HL-60/S4 treated with retinoic acid at 250 ng/mL for 4 days and 3 days (cell line): ENCODE results near the gene TTBK2.
"Not testable (repeated sequence)": the region's sequence is repeated elsewhere in the genome, so short reads cannot be mapped to it uniquely, and the experiment has no call there.

ENCODE experiments used
- in situ Hi-C: fragments of 300-500 bp; cut with MboI; formaldehyde crosslinking; loops from 2 replicates; pipeline ENCODE4 v1.7.0; 2022; ENCODE audit warnings: low sequenced_read_pairs

The TTBK2 gene

DNA sequence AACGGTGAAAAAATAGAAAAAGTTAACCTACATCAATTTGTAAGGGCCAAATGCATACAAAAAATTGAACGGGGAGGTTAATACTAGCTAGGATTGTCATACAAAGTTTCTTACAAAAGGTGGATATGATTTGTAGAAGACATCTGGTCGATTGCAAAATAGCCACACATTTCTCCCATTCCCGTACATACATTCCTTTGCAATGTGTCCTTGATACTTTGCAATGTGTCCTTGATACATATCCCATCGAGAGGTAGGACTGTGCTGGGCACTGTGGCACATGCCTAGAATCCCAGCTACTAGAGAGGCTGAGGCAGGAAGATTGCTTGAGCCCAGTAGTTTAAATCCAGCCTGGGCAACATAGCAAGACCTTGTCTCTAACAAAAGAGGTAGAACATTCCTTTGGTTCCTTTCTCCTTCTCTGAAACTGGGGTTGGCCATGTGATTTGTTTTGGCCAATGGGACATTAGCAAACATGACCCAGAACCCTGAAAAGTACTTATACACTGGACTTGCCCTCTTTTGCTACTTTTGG, 9.5 kb downstream of the TTBK2 start:
- in situ Hi-C loops: no loop called here

DNA sequence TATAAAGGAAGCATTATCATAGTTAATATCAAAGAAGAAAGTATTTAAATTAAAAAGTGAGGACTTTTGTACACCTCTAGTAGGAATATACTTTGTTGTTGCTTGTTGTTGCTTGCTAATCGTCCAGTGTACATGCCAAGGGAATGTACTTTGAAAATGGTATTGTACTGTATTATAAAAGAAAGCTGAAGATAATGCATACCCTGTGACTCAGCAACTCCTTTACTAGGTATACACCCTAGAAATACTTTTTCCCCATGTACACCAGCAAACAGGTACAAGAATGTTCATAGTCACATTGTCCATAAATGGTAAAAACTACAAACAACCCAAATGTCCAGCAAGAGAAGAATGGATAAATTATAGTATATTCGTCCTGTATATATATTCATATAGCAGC, 12.0 kb downstream of the TTBK2 start:
- in situ Hi-C loops: no loop called here

DNA sequence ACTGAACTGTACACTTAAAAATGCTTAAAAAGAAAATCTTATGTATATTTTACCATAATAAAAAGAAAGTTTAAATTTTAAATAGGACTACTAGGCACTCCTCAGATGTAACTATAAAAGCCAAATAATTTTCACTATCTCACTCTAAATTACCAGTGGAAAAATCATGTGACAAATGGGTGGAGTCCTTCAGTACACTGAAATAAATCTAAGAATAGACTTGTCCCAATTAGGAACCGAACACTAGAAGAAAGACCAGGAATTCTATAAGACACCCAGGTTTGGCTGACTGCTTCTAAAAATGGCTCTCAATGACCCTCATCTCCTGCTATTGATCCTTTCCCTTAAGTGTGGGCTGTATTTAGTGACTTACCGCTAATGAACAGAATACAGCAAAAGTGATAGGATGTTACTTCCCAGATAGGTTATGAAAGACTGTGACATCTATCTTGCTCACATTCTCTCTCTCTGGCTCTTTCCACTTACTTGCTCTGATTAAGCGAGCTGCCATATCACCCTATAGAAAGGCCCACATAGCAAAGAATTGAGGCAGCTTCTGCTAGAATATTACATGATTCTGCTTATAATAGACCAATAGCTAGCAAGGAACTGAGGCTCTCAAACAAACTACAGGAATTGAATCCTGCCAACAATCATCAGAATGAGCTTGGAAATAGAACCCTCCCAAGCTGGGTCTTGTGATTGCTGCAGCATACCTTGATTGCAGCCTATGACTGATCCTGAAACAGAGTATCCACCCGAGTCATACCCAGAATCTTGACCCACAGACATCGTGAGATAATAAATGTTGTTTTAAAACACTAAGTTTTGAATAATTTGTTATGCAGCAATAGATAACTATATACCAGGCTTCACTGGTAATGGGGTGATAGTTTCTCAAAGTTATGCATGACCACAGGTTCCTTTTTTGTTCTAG, 16.9 kb downstream of the TTBK2 start:
- in situ Hi-C loops: no loop called here

DNA sequence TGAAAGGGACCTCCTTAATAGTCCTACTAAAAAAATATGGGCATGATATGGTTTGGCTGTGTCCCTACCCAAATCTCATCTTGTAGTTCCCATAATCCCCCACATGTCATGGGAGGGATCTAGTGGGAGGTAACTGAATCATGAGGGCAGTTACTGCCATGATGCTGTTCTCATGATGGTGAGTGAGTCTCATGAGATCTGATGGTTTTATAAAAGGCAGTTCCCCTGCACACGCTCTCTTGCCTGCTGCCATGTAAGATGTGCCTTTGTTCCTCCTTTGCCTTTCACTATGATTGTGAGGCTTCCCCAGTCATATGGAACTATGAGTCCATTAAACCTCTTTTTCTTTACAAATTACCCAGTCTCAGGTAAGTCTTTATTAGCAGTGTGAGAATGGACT, 26.7 kb downstream of the TTBK2 start:
- in situ Hi-C loops: not testable (repeated sequence)

DNA sequence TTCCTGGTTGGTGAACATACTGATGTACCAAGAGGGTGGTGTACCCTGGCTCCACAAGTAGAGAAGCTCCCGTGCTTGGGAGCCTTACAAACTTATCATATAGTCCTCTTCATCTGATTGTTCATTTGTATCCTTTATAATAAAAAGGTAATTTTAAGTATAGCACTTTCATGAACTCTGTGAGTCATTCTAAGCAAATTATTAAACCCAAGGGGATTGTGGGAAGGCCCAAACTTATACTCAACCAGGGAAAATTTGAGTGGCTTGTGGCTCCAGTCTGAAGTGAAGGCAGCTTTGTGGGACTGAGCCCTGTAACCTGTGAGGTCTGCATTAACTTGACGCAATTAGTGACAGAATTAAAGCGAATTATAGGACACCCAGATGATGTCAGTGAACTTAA, 29.0 kb downstream of the TTBK2 start:
- in situ Hi-C loops: no loop called here

DNA sequence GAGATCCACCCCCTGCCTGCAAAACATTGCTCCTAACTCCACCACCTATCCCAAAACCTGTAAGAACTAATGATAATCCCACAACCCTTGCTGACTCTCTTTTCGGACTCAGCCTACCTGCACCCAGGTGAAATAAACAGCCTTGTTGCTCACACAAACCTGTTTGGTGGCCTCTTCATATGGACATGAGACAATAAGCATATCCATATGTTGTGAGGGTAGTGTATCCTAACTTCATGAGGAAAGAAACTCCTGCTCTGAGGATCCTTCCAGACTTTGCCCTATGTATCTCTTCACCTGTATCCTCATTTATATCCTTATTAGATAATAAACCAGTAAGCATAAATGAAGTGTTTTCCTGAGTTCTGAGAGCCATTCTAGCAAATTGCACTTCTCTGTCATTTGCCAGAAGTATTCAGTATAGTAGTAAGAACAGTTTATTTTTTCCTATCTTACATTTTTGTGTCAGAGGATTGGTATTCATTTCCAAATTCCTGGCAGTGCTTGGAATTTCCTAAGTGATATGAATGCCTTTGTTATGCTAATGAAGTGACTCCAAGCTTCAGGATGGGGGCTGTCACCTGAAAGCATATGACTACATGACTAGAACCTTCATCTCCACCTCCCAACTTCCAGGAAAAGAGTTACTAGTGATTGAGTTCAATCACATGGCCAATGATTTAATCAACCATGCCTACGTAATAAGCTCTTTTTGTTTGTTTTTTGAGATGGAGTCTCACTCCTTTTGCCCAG, 30.2 kb downstream of the TTBK2 start:
- in situ Hi-C loops: no loop called here

DNA sequence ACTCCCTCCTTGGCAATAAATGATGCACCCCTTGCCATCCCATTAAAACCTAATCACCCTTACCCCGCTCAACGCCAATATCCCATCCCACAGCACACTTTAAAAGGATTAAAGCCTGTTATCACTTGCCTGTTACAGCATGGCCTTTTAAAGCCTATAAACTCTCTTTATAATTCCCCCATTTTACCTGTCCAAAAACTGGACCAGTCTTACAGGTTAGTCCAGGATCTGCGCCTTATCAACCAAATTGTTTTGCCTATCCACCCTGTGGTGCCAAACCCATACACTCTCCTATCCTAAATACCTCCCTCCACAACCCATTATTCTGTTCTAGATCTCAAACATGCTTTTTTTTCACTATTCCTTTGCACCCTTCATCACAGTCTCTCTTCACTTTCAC, 33.2 kb downstream of the TTBK2 start:
- in situ Hi-C loops: not testable (repeated sequence)

DNA sequence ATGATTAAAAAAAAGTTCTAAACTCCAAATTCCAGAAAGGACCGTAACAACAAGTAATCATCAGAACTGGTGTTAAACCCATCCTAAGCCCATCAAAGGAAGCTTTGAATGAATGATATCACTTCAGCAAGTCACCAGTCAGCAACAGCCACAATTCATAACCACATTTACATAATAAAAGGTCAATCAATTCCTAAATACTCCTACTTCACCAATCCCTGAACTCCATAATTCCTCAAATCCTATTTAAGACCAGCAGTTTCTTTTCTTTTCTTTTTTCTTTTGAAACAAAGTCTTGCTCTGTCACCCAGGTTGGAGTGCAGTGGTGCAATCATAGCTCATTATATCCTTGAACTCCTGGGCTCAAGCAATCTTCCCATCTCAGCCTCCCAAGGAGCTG, 40.5 kb downstream of the TTBK2 start:
- in situ Hi-C loops: no loop called here

DNA sequence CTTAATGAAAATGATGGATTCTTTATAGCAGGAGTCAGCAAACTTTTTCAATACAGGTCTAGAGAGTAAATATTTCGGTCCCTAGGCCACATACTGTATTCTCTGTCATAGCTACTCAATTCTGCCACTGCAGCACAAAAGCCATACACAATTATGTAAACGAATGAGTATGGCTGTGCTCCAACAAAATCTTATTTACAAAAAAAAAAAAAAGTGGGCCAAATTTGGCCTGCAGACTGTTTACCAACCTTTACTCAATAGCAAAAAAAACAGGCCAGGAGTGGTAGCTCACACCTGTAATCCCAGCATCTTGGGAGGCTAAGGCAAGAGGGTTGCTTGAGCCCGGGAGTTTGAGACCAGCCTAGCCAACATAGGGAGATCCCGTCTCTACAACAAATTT, 41.1 kb downstream of the TTBK2 start:
- in situ Hi-C loops: no loop called here

DNA sequence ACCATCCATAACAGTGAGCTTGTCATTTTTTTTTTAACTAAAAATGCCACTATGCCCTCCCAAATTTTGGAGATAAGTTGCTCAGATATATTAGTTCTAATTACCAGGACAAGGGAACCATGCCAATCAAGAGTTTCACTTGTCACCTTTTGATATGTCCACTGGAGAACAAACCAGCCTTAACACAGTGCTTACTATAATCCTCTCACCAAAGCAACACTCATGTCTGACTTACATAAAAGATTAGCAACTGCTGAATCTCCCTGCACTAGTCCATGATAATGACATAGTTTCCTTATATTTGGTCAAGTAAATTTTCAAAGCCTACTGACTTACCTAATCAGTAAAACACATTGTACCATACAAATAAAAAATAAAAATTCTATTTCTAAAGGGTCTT, 44.4 kb downstream of the TTBK2 start:
- in situ Hi-C loops: no loop called here

DNA sequence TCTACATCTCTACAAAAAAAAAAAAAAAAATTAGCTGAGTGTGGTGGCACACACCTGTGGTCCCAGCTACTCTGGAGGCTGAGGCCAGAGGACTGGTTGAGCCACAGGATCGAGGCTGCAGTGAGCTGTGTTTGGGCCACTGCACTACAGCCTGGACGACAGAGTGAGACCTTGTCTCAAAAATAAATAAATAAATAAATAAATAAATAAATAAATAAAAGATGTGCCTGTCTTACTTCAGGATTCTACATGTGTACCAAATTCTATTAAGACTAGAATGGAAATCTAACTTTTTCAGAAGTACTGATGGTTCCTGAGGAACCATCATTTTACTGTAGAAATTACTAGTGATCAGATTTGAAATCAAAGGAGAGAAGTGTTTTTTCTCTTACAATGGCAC, 51.9 kb downstream of the TTBK2 start:
- in situ Hi-C loops: no loop called here

DNA sequence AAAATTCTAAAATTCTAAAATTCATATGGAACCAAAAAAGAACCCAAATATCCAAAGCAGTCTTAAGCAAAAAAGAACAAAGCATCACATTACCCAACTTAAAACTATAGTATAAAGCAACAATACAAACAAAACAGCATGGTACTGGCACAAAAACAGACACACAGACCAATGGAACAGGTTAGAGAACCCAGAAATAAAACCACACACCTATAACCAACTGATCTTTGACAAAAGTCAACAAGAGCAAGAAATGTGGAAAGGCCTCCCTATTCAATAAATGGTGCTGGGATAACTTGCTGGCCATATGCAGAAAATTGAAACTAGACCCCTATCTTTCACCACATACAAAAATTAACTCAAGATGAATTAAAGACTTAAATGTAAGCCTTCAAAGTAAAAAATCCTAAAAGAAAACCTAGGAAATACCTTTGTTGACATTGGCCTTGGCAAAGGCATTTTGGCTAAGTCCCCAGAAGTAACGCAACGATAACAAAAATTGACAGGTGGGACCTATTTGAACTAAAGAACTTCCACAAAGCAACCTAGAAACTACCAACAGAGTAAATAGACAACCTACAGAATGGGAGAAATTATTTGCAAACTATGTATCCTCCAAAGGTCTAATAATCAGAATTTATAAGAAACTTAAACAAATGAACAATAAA, 56.9 kb downstream of the TTBK2 start:
- in situ Hi-C loops: no loop called here

DNA sequence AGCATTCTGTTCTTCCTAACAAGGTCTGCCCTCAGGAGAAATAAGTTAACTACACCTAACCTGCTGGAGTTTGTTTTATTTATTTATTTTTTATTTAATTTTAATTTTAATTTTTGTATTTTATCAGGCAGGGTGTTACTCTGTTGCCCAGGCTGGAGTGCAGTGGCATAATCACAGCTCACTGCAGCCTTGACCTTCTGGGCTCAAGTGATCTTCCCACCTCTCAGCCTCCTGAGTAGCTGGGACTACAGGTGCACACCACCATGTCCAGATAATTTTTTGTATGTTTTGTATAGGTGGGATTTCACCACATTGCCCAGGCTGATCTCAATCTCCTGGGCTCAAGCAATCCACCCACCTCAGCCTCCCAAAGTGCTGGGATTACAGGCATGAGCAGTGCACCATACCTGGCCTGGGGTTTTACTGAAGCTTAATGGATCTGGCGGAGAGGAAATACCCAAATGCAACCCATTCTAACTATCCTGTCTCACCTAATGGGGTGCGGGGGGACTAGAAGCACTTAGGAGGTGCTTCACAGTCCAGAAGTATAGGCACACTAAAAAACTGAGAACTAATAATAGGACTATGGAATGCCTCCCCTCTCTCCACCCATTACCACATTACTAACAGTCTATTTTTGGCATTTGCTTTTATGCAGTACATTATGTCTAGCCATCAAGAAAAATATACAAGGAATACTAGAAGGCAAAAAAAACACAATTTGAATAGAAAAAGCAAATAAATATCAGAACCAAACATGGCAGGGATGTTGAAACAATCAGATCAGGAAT, 61.4 kb downstream of the TTBK2 start:
- in situ Hi-C loops: no loop called here

DNA sequence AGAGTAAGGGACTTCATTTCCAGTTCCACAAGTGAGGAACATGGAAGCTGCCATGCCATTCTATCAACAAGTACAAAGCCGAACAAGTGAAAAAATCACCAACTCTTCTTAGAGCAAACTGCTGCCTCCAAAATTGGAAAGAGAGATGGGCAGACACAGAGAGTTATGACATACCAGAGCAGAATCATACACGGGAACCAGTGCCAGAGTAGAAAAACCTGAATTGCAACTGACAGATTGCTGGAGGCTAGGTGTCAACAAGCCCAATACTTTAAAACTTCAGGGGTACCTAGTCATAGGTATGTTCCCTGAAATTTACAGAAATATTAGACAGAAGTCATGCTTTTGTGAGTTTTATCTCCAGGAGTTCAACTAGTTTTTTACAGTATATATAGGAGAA, 62.0 kb downstream of the TTBK2 start:
- in situ Hi-C loops: no loop called here

DNA sequence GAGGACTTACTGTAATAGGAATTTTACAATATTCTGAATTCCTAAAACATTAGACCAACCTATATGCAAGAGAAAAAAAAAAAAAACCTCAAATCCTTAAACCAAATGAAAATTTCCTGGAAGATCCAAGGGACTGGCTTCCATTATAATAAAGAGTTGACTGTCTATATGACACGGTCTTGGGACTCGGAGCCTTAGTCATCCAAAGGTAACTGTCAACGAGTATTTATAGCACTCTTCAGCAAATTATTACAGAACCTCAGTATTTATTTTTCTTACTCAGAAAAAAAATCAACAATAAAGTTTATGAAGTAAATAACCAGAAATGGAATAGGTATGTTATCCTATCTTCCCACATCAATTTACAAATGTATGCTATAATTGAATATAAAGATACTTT, 66.0 kb downstream of the TTBK2 start:
- in situ Hi-C loops: no loop called here

DNA sequence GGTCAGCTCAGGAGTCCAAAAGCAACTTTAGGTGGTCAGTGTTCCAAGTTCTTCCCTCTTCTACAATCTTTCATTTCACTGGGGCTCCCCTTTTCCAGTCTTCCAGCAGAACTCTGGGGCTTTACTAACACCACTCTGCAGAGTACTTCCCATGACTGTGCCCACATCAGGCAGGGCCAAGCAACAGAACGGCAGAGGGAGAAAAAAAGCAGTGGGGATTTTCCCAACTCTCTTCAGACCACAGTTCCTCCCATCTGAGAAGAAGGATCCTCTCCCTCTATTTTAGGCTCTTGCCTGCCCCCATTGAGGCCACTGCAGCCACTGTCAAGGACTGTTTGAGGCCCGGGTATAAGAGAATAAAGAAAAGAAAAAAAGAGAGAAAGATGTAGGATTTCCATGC, 70.7 kb downstream of the TTBK2 start:
- in situ Hi-C loops: no loop called here

DNA sequence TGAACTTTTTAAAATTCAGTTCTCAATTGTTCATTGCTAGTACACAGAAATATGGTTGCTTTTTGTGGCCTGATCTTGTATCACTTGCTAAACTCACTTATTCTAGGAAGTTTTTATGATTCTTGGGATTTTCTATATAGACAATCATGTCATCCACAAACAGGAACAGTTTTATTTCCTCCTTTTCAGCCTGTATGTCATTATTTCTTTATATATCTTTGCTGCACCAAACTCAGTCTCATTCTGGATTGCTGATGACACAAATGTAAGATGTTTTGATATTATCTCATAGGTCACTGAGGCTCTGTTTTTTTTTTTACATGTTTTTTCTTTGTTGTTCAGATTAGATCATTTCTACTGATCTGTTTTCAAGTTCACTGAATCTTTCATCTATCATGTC, 71.7 kb downstream of the TTBK2 start:
- in situ Hi-C loops: no loop called here

DNA sequence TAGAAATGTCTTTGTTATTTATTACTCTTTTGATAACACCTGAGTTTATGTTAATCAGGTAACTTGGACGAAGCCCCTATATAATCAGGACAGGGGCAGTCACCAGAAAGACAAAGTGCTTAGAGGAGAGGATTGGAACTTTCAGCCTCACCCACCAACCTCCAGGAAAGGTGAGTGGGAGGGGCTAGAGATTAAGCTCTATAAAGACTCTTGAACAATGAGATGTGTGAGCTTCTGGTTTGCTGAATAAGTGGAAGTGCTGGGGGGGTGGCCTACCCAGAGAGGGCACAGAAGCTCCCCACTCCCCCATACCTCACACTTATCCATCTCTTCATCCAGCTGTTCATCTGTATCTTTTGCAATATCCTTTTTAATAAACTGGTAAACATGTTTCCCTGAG, 73.9 kb downstream of the TTBK2 start:
- in situ Hi-C loops: no loop called here

DNA sequence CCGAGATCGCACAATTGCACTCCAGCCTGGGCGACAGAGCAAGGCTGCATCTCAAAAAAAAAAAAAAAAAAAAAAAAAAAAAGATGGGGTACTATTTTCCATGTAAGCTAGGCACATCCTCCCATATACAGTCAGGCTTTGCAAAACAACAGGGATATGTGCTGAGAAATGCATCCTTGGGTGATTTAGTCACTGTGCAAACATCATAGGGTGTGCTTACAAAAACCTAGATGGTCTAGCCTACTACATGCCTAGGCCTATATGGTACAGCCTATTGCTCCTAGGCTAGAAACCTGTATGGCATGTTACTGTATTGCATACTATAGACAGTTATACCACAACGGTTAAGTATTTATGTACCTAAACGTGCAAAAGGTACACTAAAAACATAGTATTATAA, 75.0 kb downstream of the TTBK2 start:
- in situ Hi-C loops: no loop called here

DNA sequence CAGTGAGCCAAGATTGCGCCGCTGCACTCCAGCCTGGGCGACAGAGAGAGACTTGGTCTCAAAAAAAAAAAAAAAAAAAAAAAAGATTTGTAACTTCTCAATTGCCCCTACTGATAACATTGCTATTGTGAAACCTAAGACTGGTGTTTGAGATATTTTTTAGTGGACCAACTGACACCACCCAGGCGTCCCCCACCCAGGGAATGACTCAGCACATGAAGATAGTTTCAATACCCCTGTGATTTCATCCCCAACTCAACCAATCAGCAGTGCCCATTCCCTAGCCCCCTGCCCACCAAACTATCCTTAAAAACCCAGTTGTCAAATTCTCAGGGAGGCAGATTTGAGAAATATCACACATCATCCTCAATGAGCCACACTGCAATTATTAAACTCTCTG, 76.9 kb downstream of the TTBK2 start:
- in situ Hi-C loops: no loop called here

DNA sequence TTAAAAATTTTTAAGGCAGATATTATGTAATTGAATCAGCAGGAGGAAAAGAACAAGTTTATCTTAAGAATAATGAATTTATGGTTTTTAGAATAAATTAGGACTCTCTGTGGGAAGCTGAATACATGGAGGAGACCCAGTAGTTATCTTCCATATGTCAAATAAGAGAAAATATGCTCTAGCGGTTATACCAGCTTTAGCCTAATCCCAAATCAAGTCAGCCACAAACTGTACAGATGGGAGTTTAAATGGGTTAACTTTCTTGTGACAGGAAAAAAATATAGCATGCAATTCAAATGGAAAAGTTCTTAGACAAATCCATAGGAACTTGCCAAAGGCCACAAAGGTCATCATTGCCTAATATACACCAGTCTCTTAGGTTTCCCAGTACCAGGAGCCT, 84.3 kb downstream of the TTBK2 start:
- in situ Hi-C loops: no loop called here
